OCI-LY1 (cell line): Measurements from ENCODE around the gene KIAA0232.

Source experiments
- H2AFZ ChIP-seq: fragments of 200-600 bp; sonication (generic), shearing (Covaris generic); 2 replicates; pipeline ENCODE4 v1.6.0; 2014; ENCODE audit warnings: antibody characterized with exemption, mild to moderate bottlenecking, low read length
- H3F3A ChIP-seq: fragments of 200-600 bp; sonication (generic), shearing (Covaris generic); 2 replicates; pipeline ENCODE4 v1.6.0; 2014; ENCODE audit warnings: mild to moderate bottlenecking, antibody characterized with exemption, low read length, moderate library complexity; ENCODE audit not compliant: insufficient read depth
- H3K27ac ChIP-seq: fragments of 200-600 bp; sonication (generic); 2 replicates; pipeline ENCODE4 v1.5.1; 2014; ENCODE audit warnings: low read length, mixed run types, mild to moderate bottlenecking, low read depth; ENCODE audit not compliant: poor library complexity, severe bottlenecking
- H3K27me3 ChIP-seq: fragments of 200-600 bp; sonication (generic); 2 replicates; pipeline ENCODE4 v1.6.0; 2014; ENCODE audit warnings: antibody characterized with exemption, mild to moderate bottlenecking, low read length, moderate library complexity; ENCODE audit not compliant: insufficient read depth
- H3K36me3 ChIP-seq: fragments of 200-600 bp; sonication (generic); 2 replicates; pipeline ENCODE4 v1.6.1; 2014; ENCODE audit warnings: mild to moderate bottlenecking, antibody characterized with exemption, low read length, moderate library complexity, mixed read lengths; ENCODE audit not compliant: insufficient read depth
- H3K4me1 ChIP-seq: fragments of 200-600 bp; sonication (generic); 2 replicates; pipeline ENCODE4 v1.5.1; 2014; ENCODE audit warnings: mild to moderate bottlenecking, low read length, moderate library complexity; ENCODE audit not compliant: insufficient read depth, severe bottlenecking
- H3K4me2 ChIP-seq: fragments of 200-600 bp; sonication (generic), shearing (Covaris generic); 2 replicates; pipeline ENCODE4 v1.6.1; 2014; ENCODE audit warnings: low read length
- H3K4me3 ChIP-seq: fragments of 200-600 bp; sonication (generic); 2 replicates; pipeline ENCODE4 v1.5.1; 2014; ENCODE audit warnings: low read length, low read depth, mild to moderate bottlenecking, mixed read lengths; ENCODE audit not compliant: poor library complexity, severe bottlenecking
- H3K79me2 ChIP-seq: fragments of 200-600 bp; shearing (Covaris generic); 2 replicates; pipeline ENCODE4 v1.6.1; 2016; ENCODE audit warnings: mixed run types, low read length, mixed read lengths; ENCODE audit not compliant: insufficient read depth
- H3K9ac ChIP-seq: fragments of 200-600 bp; sonication (generic), shearing (Covaris generic); 2 replicates; pipeline ENCODE4 v1.6.1; 2014; ENCODE audit warnings: mild to moderate bottlenecking, low read length, mixed read lengths
- H3K9me2 ChIP-seq: fragments of 200-600 bp; sonication (generic), shearing (Covaris generic); 2 replicates; pipeline ENCODE4 v1.6.1; 2014; ENCODE audit warnings: low read depth, mild to moderate bottlenecking, low read length, mixed read lengths
- H3K9me3 ChIP-seq: fragments of 200-600 bp; shearing (Covaris generic); 2 replicates; pipeline ENCODE4 v1.6.1; 2014; ENCODE audit warnings: low read length, mixed read lengths
- H4K20me1 ChIP-seq: fragments of 200-600 bp; sonication (generic), shearing (Covaris generic); 2 replicates; pipeline ENCODE4 v1.6.0; 2016; ENCODE audit warnings: mild to moderate bottlenecking, low read length; ENCODE audit not compliant: insufficient read depth
- CTCF ChIP-seq: fragments of 200-600 bp; sonication (generic), shearing (Covaris generic); IDR thresholded peaks from 2 replicates; pipeline ENCODE4 v1.5.1; 2017; ENCODE audit warnings: mild to moderate bottlenecking, antibody characterized with exemption, low read length, moderate library complexity, mixed read lengths
- EZH2 ChIP-seq: fragments of 200-600 bp; sonication (generic), shearing (Covaris generic); IDR thresholded peaks from 2 replicates; pipeline ENCODE4 v1.8.0; 2017; ENCODE audit warnings: borderline replicate concordance, mixed run types, mild to moderate bottlenecking, antibody characterized with exemption, low read length, moderate library complexity, mixed read lengths

Gene KIAA0232

GRCh38 chr4:6845574-6845973 is 63.0 kb downstream of the KIAA0232 start:
- no peaks in the 10 kb centered on the region for H3K9me2 ChIP-seq
- H3K36me3 ChIP-seq, result no peaks in the 10 kb centered on the region; the same call in 1 of the 2 replicates
- no peaks in the 10 kb centered on the region for H3K4me1 ChIP-seq
- no peaks in the 10 kb centered on the region for H3K27me3 ChIP-seq
- H4K20me1 ChIP-seq, result no peaks in the 10 kb centered on the region
- H2AFZ ChIP-seq, result no peak overlapping the region
- H3K27ac ChIP-seq, result no peak overlapping the region
- no peaks in the 10 kb centered on the region for H3F3A ChIP-seq
- no peaks in the 10 kb centered on the region for H3K9me3 ChIP-seq
- H3K4me3 ChIP-seq, result no peak overlapping the region
- TF ChIP-seq CTCF (no peak), EZH2 (no peak)
- H3K79me2 ChIP-seq, result no peaks in the 10 kb centered on the region
- H3K9ac ChIP-seq, result no peak overlapping the region
- no peak overlapping the region for H3K4me2 ChIP-seq

GRCh38 chr4:6847178-6847577 is 64.7 kb downstream of the KIAA0232 start:
- no peak overlapping the region for H3K27ac ChIP-seq
- H4K20me1 ChIP-seq, result no peaks in the 10 kb centered on the region

GRCh38 chr4:6848717-6849305 is 66.3 kb downstream of the KIAA0232 start:
- H2AFZ ChIP-seq, result no peak overlapping the region
- H3K79me2 ChIP-seq, result no peaks in the 10 kb centered on the region
- no peaks in the 10 kb centered on the region for H3K9me2 ChIP-seq
- H3K9me3 ChIP-seq, result no peaks in the 10 kb centered on the region
- H3K9ac ChIP-seq, result no peak overlapping the region
- no peak overlapping the region for H3K27ac ChIP-seq
- TF ChIP-seq EZH2 (no peak), CTCF (no peak)
- H3K4me2 ChIP-seq, result no peak overlapping the region
- peaks cover 5% of the 10 kb centered on the region; the same call in 1 of the 2 replicates for H3K36me3 ChIP-seq
- no peaks in the 10 kb centered on the region for H4K20me1 ChIP-seq
- no peaks in the 10 kb centered on the region for H3F3A ChIP-seq
- peaks cover 3% of the 10 kb centered on the region for H3K4me1 ChIP-seq
- H3K4me3 ChIP-seq, result no peak overlapping the region
- H3K27me3 ChIP-seq, result no peaks in the 10 kb centered on the region

More at GRCh38 chr4:6847178-6847577, 64.7 kb downstream of the KIAA0232 start:
- H3K36me3 ChIP-seq, result no peaks in the 10 kb centered on the region; the same call in 1 of the 2 replicates
- H3K4me2 ChIP-seq, result no peak overlapping the region
- no peak overlapping the region for H3K9ac ChIP-seq
- H2AFZ ChIP-seq, result no peak overlapping the region
- H3K9me2 ChIP-seq, result no peaks in the 10 kb centered on the region
- no peaks in the 10 kb centered on the region for H3K27me3 ChIP-seq
- no peaks in the 10 kb centered on the region for H3K4me1 ChIP-seq
- H3F3A ChIP-seq, result no peaks in the 10 kb centered on the region
- no peaks in the 10 kb centered on the region for H3K79me2 ChIP-seq
- no peaks in the 10 kb centered on the region for H3K9me3 ChIP-seq
- TF ChIP-seq EZH2 (no peak), CTCF (no peak)
- no peak overlapping the region for H3K4me3 ChIP-seq
